Upper lobe of left lung (tissue), 4 donors: Measurements from ENCODE around the gene CBL.

Experiments
- EP300 ChIP-seq, 4 donors: sonication (generic); formaldehyde crosslinking; IDR thresholded peaks; one replicate each; pipeline ENCODE4 v1.5.1; 2017; ENCODE audit warnings: antibody characterized with exemption in 4 of 4, control low read depth in 2 of 4
- POLR2A ChIP-seq, 4 donors: fragments of 450-650 bp; IDR thresholded peaks; one replicate each; pipeline ENCODE4 v1.5.1; 2016 to 2017; ENCODE audit warnings: antibody characterized with exemption in 4 of 4, mild to moderate bottlenecking in 2 of 4
- TF ChIP-seq, protein P1 (sequence below), 6 experiments: fragments of 450-650 bp in 4 of 6; fragments of 200-600 bp in 2 of 6; sonication (generic) in 2 of 6; IDR thresholded peaks; one replicate each; pipeline ENCODE4 v1.5.1; 2016 to 2019; ENCODE audit warnings: antibody characterized with exemption in 6 of 6

DNA sequence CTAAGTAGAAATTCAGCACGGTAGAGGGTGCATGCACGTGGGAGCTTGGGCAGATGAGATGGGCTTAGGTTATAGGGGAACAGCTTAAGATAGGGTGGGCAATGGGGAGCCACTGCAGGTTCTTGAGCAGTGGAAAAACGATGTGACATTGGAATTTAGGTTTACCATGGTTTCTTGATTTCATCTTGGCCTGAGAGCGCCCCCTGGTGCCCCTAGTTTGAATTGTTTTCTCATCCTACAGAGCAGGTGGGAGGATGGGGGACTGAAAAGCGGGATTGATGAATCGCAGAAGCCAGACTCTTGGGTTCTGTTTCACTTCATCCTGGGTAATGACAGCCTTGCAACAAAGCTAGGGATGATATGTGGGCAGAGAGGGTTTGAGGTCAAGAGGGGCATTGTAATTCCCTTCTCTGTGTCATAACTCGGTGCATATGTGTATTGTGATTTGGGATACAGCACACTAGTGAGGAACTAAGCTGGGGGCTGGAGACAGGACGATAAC is 117.4 kb downstream of the CBL start:
- TF ChIP-seq, protein P1, sequence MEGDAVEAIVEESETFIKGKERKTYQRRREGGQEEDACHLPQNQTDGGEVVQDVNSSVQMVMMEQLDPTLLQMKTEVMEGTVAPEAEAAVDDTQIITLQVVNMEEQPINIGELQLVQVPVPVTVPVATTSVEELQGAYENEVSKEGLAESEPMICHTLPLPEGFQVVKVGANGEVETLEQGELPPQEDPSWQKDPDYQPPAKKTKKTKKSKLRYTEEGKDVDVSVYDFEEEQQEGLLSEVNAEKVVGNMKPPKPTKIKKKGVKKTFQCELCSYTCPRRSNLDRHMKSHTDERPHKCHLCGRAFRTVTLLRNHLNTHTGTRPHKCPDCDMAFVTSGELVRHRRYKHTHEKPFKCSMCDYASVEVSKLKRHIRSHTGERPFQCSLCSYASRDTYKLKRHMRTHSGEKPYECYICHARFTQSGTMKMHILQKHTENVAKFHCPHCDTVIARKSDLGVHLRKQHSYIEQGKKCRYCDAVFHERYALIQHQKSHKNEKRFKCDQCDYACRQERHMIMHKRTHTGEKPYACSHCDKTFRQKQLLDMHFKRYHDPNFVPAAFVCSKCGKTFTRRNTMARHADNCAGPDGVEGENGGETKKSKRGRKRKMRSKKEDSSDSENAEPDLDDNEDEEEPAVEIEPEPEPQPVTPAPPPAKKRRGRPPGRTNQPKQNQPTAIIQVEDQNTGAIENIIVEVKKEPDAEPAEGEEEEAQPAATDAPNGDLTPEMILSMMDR (IDR thresholded peaks at IDR 0.05): peak; percentile 53 to 88 (median 70)
- TF ChIP-seq POLR2A (IDR thresholded peaks at IDR 0.05): no peak
- no peak for TF ChIP-seq EP300 (IDR thresholded peaks at IDR 0.05)
